ENCODE measurements around the gene RPS8.

Gene RPS8

DNA sequence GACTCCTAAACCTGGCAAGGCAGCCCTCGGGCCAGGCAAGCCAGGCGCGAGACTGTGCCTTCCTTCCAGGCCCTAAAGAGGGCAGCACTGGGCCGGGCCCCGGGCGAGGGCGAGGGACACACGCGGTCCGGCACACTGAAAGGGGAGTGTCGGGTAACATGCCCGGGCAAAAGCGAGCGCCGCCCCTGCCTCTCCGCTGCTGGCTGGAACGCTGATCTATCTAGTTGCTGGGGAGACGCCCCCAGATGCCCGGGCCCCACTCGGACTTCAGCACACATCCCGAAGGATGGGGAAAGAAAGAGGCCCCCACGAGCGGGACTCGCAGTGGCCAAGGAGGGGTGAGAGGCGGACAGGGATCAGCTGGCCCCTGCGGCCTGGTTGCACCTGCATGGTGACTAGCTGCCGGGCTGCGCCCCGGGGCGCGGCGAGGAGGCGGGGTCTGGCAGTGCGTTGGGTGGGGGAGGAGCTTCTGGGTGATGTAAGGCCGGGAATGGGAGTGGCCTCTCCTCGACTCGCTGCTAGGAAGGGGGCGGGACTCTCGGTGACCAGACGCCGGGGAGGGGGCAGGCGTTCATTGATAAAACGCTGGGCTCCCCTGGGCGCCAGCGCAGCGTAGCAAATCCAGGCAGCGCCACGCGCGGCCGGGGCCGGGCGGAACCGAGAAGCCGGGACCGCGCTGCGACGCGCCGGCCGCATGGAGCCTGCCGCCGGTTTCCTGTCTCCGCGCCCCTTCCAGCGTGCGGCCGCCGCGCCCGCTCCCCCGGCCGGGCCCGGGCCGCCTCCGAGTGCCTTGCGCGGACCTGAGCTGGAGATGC lies 24.6 kb downstream of the RPS8 start, which contains the start of gene PLK3:
Gene PLK3 (plus strand): TSS at position 608 of the 815 bp plus-strand sequence. CDS start 87 bp downstream, at position 695.
- Histone ChIP-seq H3K4ac (ENCODE audit: low read depth, low read length) (peak within 1 kb of the TSS; percentile 22), H2AK5ac (ENCODE audit: low read length) (peak within 1 kb of the TSS; percentile 73), H3K79me2 (ENCODE audit: control insufficient read depth, insufficient read depth, low read length, poor library complexity) (peaks cover 13% of the 10 kb centered on the region), H2BK120ac (ENCODE audit: insufficient read depth, low read length, poor library complexity) (peak within 1 kb of the TSS; percentile 99), H3K4me3 (ENCODE audit: low read depth, low read length) (peak within 1 kb of the TSS; percentile 83), H3K4me1 (ENCODE audit: control insufficient read depth in 1 of 2, insufficient read depth in 2 of 2, low read length in 2 of 2) (peaks cover 15 to 20% of the 10 kb centered on the region in 2 experiments), H4K91ac (ENCODE audit: low read depth, low read length) (peak within 1 kb of the TSS; percentile 93), H3K9ac (ENCODE audit: low read length) (peak within 1 kb of the TSS; percentile 73), H2AFZ (ENCODE audit: insufficient read depth, low read length, poor library complexity) (peak within 1 kb of the TSS; percentile 43), H3K27me3 (ENCODE audit: insufficient read depth, low read length) (no peaks in the 10 kb centered on the region), H3K79me1 (ENCODE audit: low read length) (peaks cover 12% of the 10 kb centered on the region), H2BK5ac (ENCODE audit: low read depth, low read length, poor library complexity) (peak within 1 kb of the TSS; percentile 97), H3K9me3 (ENCODE audit: insufficient read depth, low read depth, low read length) (no peaks in the 10 kb centered on the region), H3K18ac (ENCODE audit: low read length) (peak within 1 kb of the TSS; percentile 95), H3K14ac (ENCODE audit: low read length) (peak within 1 kb of the TSS; percentile 91), H3K23ac (ENCODE audit: low read length) (no peak within 1 kb of the TSS), H2BK12ac (ENCODE audit: low read length) (peak within 1 kb of the TSS; percentile 88), H3K27ac (ENCODE audit: low read depth, low read length) (peak within 1 kb of the TSS; percentile 95), H4K8ac (ENCODE audit: low read depth, low read length) (peak within 1 kb of the TSS; percentile 86), H3K4me2 (ENCODE audit: low read length) (peak within 1 kb of the TSS; percentile 93), H3K36me3 (ENCODE audit: control insufficient read depth in 1 of 2, insufficient read depth in 2 of 2, low read length in 2 of 2) (peaks cover 28 to 29% of the 10 kb centered on the region in 2 experiments), H4K12ac (ENCODE audit: low read depth, low read length) (peak within 1 kb of the TSS; percentile 83)
- peak; percentile 98 to 99 for DNase-seq
- WGBS (ENCODE audit: extremely low coverage, insufficient coverage, insufficient read length) = no CpG with 5 or more reads among the region's 79 CpGs

DNA sequence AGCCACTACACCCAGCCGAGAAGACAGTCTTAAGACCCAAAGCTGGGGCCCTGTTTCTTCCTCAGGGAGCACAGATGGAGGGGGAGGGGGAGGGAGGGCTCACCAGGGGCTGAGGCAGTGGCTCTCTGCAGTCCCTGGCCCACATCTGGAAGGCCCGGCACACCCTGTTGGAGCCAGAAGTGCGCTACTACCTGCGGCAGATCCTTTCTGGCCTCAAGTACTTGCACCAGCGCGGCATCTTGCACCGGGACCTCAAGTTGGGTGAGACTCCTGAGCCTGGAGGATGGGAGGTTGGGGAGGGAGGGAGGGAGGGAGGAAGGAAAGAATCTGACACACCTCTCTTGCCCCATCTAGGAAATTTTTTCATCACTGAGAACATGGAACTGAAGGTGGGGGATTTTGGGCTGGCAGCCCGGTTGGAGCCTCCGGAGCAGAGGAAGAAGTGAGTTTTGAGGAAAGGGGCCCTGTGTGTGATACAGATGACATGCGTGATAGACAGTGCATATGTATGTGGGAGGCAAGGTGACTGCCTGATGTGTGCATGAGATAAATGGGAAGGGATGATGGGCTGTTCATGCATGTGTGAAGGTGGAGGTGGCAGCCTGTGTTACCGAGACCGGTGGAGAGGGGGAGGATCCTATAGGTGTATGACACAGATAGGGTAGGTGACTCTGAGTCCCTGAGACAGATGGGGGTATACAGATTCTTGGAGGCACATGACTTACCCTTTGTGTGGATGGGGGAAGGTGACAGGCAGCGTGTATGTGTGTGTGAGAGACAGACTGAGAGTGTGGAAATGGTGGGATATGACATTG lies 26.4 kb downstream of the RPS8 start:
- H2BK5ac ChIP-seq (ENCODE audit: low read depth, low read length, poor library complexity) = no peak overlapping the region
- no peak overlapping the region for H3K9ac ChIP-seq (ENCODE audit: low read length)
- H4K91ac ChIP-seq (ENCODE audit: low read depth, low read length) = peak overlapping the region; percentile 15
- H2AK5ac ChIP-seq (ENCODE audit: low read length) = peak overlapping the region; percentile 67
- no peak overlapping the region for H2BK120ac ChIP-seq (ENCODE audit: insufficient read depth, low read length, poor library complexity)
- peaks cover 21% of the 10 kb centered on the region for H3K79me1 ChIP-seq (ENCODE audit: low read length)
- no CpG with 5 or more reads among the region's 13 CpGs for WGBS (ENCODE audit: extremely low coverage, insufficient coverage, insufficient read length)
- no peak overlapping the region for H4K8ac ChIP-seq (ENCODE audit: low read depth, low read length)
- H3K79me2 ChIP-seq (ENCODE audit: control insufficient read depth, insufficient read depth, low read length, poor library complexity) = peaks cover 17% of the 10 kb centered on the region
- peak in 1 of 2 donors; percentile 39 for DNase-seq
- no peak overlapping the region for H4K12ac ChIP-seq (ENCODE audit: low read depth, low read length)
- peak overlapping the region; percentile 63 for H3K18ac ChIP-seq (ENCODE audit: low read length)
- peak overlapping the region; percentile 25 for H2BK12ac ChIP-seq (ENCODE audit: low read length)
- peak overlapping the region; percentile 51 for H3K4me2 ChIP-seq (ENCODE audit: low read length)
- H3K4me3 ChIP-seq (ENCODE audit: low read depth, low read length) = peak overlapping the region; percentile 37
- peak overlapping the region; percentile 24 for H3K4ac ChIP-seq (ENCODE audit: low read depth, low read length)
- no peak overlapping the region for H3K27ac ChIP-seq (ENCODE audit: low read depth, low read length)
- peaks cover 30% of the 10 kb centered on the region in 2 experiments for H3K4me1 ChIP-seq (ENCODE audit: control insufficient read depth in 1 of 2, insufficient read depth in 2 of 2, low read length in 2 of 2)
- no peaks in the 10 kb centered on the region for H3K9me3 ChIP-seq (ENCODE audit: insufficient read depth, low read depth, low read length)
- no peak overlapping the region for H2AFZ ChIP-seq (ENCODE audit: insufficient read depth, low read length, poor library complexity)
- no peaks in the 10 kb centered on the region for H3K27me3 ChIP-seq (ENCODE audit: insufficient read depth, low read length)
- no peak overlapping the region for H3K14ac ChIP-seq (ENCODE audit: low read length)
- no peak overlapping the region for H3K23ac ChIP-seq (ENCODE audit: low read length)
- peaks cover 44% of the 10 kb centered on the region in 2 experiments for H3K36me3 ChIP-seq (ENCODE audit: control insufficient read depth in 1 of 2, insufficient read depth in 2 of 2, low read length in 2 of 2)

DNA sequence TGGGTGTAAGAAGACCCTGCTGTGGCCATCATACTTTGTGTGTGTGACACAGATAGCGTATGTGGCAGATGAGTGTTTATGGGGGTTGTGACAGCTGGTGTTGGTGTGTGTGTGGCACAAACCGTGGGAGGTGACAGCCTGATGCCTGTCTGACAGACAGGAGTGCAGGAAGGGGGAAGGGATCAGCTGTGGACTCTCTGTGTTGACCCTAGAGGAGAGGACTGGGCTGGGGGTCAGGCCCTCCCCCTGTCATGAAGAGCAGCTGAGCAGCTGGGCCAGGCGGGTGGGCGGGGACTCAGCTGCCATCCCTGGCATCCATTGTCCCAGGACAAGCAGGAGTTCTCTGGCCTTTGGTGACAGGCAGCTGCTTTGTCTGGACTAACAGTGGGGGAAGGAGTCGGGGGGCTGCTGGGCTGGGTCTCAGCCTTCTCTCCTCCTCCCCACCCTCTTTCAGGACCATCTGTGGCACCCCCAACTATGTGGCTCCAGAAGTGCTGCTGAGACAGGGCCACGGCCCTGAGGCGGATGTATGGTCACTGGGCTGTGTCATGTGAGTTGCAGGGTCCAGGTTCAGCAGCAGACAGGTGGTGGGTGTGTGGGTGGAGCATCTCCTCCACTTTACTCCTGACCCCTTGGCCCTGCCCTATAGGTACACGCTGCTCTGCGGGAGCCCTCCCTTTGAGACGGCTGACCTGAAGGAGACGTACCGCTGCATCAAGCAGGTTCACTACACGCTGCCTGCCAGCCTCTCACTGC lies 27.1 kb downstream of the RPS8 start:
- peak overlapping the region; percentile 51 for H3K4me2 ChIP-seq (ENCODE audit: low read length)
- no peak overlapping the region for H3K27ac ChIP-seq (ENCODE audit: low read depth, low read length)
- H3K9me3 ChIP-seq (ENCODE audit: insufficient read depth, low read depth, low read length) = no peaks in the 10 kb centered on the region
- H4K91ac ChIP-seq (ENCODE audit: low read depth, low read length) = peak overlapping the region; percentile 15
- no peak overlapping the region for H4K12ac ChIP-seq (ENCODE audit: low read depth, low read length)
- H2AK5ac ChIP-seq (ENCODE audit: low read length) = peak overlapping the region; percentile 67
- no peak overlapping the region for H4K8ac ChIP-seq (ENCODE audit: low read depth, low read length)
- H3K79me2 ChIP-seq (ENCODE audit: control insufficient read depth, insufficient read depth, low read length, poor library complexity) = peaks cover 20% of the 10 kb centered on the region
- no peaks in the 10 kb centered on the region for H3K27me3 ChIP-seq (ENCODE audit: insufficient read depth, low read length)
- H2BK5ac ChIP-seq (ENCODE audit: low read depth, low read length, poor library complexity) = no peak overlapping the region
- peak overlapping the region; percentile 26 for H3K4me3 ChIP-seq (ENCODE audit: low read depth, low read length)
- H3K14ac ChIP-seq (ENCODE audit: low read length) = peak overlapping the region; percentile 30
- H3K79me1 ChIP-seq (ENCODE audit: low read length) = peaks cover 27% of the 10 kb centered on the region
- no peak overlapping the region for H2AFZ ChIP-seq (ENCODE audit: insufficient read depth, low read length, poor library complexity)
- peak overlapping the region; percentile 24 for H3K4ac ChIP-seq (ENCODE audit: low read depth, low read length)
- H3K4me1 ChIP-seq (ENCODE audit: control insufficient read depth in 1 of 2, insufficient read depth in 2 of 2, low read length in 2 of 2) = peaks cover 35% of the 10 kb centered on the region in 2 experiments
- H3K23ac ChIP-seq (ENCODE audit: low read length) = no peak overlapping the region
- peak overlapping the region; percentile 8 for H3K9ac ChIP-seq (ENCODE audit: low read length)
- peaks cover 44% of the 10 kb centered on the region in 2 experiments for H3K36me3 ChIP-seq (ENCODE audit: control insufficient read depth in 1 of 2, insufficient read depth in 2 of 2, low read length in 2 of 2)
- WGBS (ENCODE audit: extremely low coverage, insufficient coverage, insufficient read length) = no CpG with 5 or more reads among the region's 13 CpGs
- H2BK12ac ChIP-seq (ENCODE audit: low read length) = peak overlapping the region; percentile 25
- peak in 1 of 2 donors; percentile 12 for DNase-seq
- H3K18ac ChIP-seq (ENCODE audit: low read length) = peak overlapping the region; percentile 63
- H2BK120ac ChIP-seq (ENCODE audit: insufficient read depth, low read length, poor library complexity) = no peak overlapping the region

DNA sequence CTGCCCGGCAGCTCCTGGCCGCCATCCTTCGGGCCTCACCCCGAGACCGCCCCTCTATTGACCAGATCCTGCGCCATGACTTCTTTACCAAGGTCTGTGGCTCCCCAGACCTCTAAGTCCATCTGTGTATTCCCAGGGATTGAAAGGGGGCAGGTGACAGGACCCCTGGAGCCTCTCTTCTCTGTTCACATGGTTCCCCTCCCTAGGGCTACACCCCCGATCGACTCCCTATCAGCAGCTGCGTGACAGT lies 27.6 kb downstream of the RPS8 start:
- Histone ChIP-seq H3K79me1 (ENCODE audit: low read length) (peaks cover 32% of the 10 kb centered on the region), H3K36me3 (ENCODE audit: control insufficient read depth in 1 of 2, insufficient read depth in 2 of 2, low read length in 2 of 2) (peaks cover 44% of the 10 kb centered on the region in 2 experiments), H3K23ac (ENCODE audit: low read length) (no peak overlapping the region), H3K27ac (ENCODE audit: low read depth, low read length) (no peak overlapping the region), H2BK120ac (ENCODE audit: insufficient read depth, low read length, poor library complexity) (no peak overlapping the region), H2BK5ac (ENCODE audit: low read depth, low read length, poor library complexity) (no peak overlapping the region), H3K79me2 (ENCODE audit: control insufficient read depth, insufficient read depth, low read length, poor library complexity) (peaks cover 23% of the 10 kb centered on the region), H4K91ac (ENCODE audit: low read depth, low read length) (no peak overlapping the region), H3K4me2 (ENCODE audit: low read length) (no peak overlapping the region), H3K9me3 (ENCODE audit: insufficient read depth, low read depth, low read length) (no peaks in the 10 kb centered on the region), H4K12ac (ENCODE audit: low read depth, low read length) (no peak overlapping the region), H3K4me3 (ENCODE audit: low read depth, low read length) (no peak overlapping the region), H3K9ac (ENCODE audit: low read length) (peak overlapping the region; percentile 8), H3K27me3 (ENCODE audit: insufficient read depth, low read length) (no peaks in the 10 kb centered on the region), H3K4ac (ENCODE audit: low read depth, low read length) (no peak overlapping the region), H3K14ac (ENCODE audit: low read length) (no peak overlapping the region), H2BK12ac (ENCODE audit: low read length) (no peak overlapping the region), H2AFZ (ENCODE audit: insufficient read depth, low read length, poor library complexity) (no peak overlapping the region), H3K18ac (ENCODE audit: low read length) (no peak overlapping the region), H3K4me1 (ENCODE audit: control insufficient read depth in 1 of 2, insufficient read depth in 2 of 2, low read length in 2 of 2) (peaks cover 39 to 40% of the 10 kb centered on the region in 2 experiments), H4K8ac (ENCODE audit: low read depth, low read length) (no peak overlapping the region), H2AK5ac (ENCODE audit: low read length) (no peak overlapping the region)
- DNase-seq = no peak
- WGBS (ENCODE audit: extremely low coverage, insufficient coverage, insufficient read length) = no CpG with 5 or more reads among the region's 9 CpGs
